H9 (cell line): ENCODE results near the gene CASP10. TPM values are rescaled to one million over a fixed set of nuclear protein-coding genes. Genes with fewer than 3 reads are reported as not detected.

ENCODE experiments used
- DNase-seq: peaks from one replicate; pipeline ENCODE4 v3.0.0-alpha.2; 2017
- H2AFZ ChIP-seq: one replicate; pipeline ENCODE4 v1.6.1; 2013; ENCODE audit warnings: mild to moderate bottlenecking, low read length, control low read depth, moderate library complexity
- H2AK5ac ChIP-seq: 2 replicates; pipeline ENCODE4 v1.6.1; 2013; ENCODE audit warnings: low read length, control low read depth, mixed read lengths; ENCODE audit not compliant: insufficient read length
- H2BK120ac ChIP-seq: one replicate; pipeline ENCODE4 v1.6.1; 2013; ENCODE audit warnings: low read depth, mild to moderate bottlenecking, low read length, control low read depth, inconsistent platforms; ENCODE audit not compliant: poor library complexity, severe bottlenecking
- H2BK12ac ChIP-seq: 2 replicates; pipeline ENCODE4 v1.6.1; 2013; ENCODE audit warnings: low read length, control low read depth, mixed read lengths, low read depth; ENCODE audit not compliant: insufficient read length
- H2BK15ac ChIP-seq: 2 replicates; pipeline ENCODE4 v1.6.1; 2013; ENCODE audit warnings: low read depth, low read length, control low read depth
- H2BK20ac ChIP-seq: one replicate; pipeline ENCODE4 v1.6.1; 2013; ENCODE audit warnings: low read depth, mild to moderate bottlenecking, low read length, control low read depth, inconsistent platforms; ENCODE audit not compliant: poor library complexity, severe bottlenecking
- H2BK5ac ChIP-seq: 2 replicates; pipeline ENCODE4 v1.6.1; 2013; ENCODE audit warnings: low read length, control low read depth, mixed read lengths; ENCODE audit not compliant: insufficient read length
- H3K14ac ChIP-seq: 2 replicates; pipeline ENCODE4 v1.6.1; 2013; ENCODE audit warnings: low read length, control low read depth; ENCODE audit not compliant: insufficient read depth
- H3K18ac ChIP-seq: 2 replicates; pipeline ENCODE4 v1.6.1; 2013; ENCODE audit warnings: low read depth, mild to moderate bottlenecking, mixed read lengths, low read length, control low read depth; ENCODE audit not compliant: insufficient read length
- H3K23ac ChIP-seq: 2 replicates; pipeline ENCODE4 v1.6.1; 2013; ENCODE audit warnings: low read length, control low read depth, mixed read lengths, low read depth; ENCODE audit not compliant: insufficient read length
- H3K23me2 ChIP-seq: 2 replicates; pipeline ENCODE4 v1.6.1; 2013; ENCODE audit warnings: low read depth, mild to moderate bottlenecking, mixed read lengths, low read length, control low read depth; ENCODE audit not compliant: insufficient read length, poor library complexity, severe bottlenecking
- H3K27ac ChIP-seq: 2 replicates; pipeline ENCODE4 v1.5.1; 2013; ENCODE audit warnings: low read length, control low read depth, mixed read lengths, low read depth; ENCODE audit not compliant: insufficient read length
- H3K27me3 ChIP-seq: 2 replicates; pipeline ENCODE4 v1.6.1; 2013; ENCODE audit warnings: low read length, control low read depth, inconsistent platforms; ENCODE audit not compliant: insufficient read depth
- H3K4ac ChIP-seq: 2 replicates; pipeline ENCODE4 v1.6.1; 2013; ENCODE audit warnings: low read depth, mild to moderate bottlenecking, control low read depth, inconsistent platforms, low read length, moderate library complexity
- H3K4me1 ChIP-seq: 2 replicates; pipeline ENCODE4 v1.6.1; 2013; ENCODE audit warnings: low read length, control low read depth, inconsistent platforms; ENCODE audit not compliant: insufficient read depth
- H3K4me2 ChIP-seq: 2 replicates; pipeline ENCODE4 v1.6.1; 2013; ENCODE audit warnings: low read length, control low read depth, mixed read lengths; ENCODE audit not compliant: insufficient read length, insufficient read depth
- H3K56ac ChIP-seq: 2 replicates; pipeline ENCODE4 v1.6.1; 2013; ENCODE audit warnings: low read depth, mild to moderate bottlenecking, mixed read lengths, low read length, control low read depth; ENCODE audit not compliant: insufficient read length
- H3K79me1 ChIP-seq: 2 replicates; pipeline ENCODE4 v1.6.1; 2013; ENCODE audit warnings: low read depth, mild to moderate bottlenecking, moderate library complexity, low read length, control low read depth, inconsistent platforms; ENCODE audit not compliant: insufficient read depth, poor library complexity, severe bottlenecking
- H3K79me2 ChIP-seq: 2 replicates; pipeline ENCODE4 v1.6.1; 2013; ENCODE audit warnings: low read length, control low read depth, inconsistent platforms; ENCODE audit not compliant: insufficient read depth
- H3K9ac ChIP-seq: 2 replicates; pipeline ENCODE4 v1.6.1; 2013; ENCODE audit warnings: low read length, control low read depth, mixed read lengths; ENCODE audit not compliant: insufficient read length; ENCODE audit errors: extremely low read depth
- H3K9me3 ChIP-seq: one replicate; pipeline ENCODE4 v1.6.1; 2013; ENCODE audit warnings: low read depth, low read length, inconsistent platforms; ENCODE audit not compliant: control insufficient read depth
- H3T11ph ChIP-seq: one replicate; pipeline ENCODE4 v1.6.1; 2013; ENCODE audit warnings: mild to moderate bottlenecking, low read length, control low read depth, inconsistent platforms
- H4K20me1 ChIP-seq: one replicate; pipeline ENCODE4 v1.6.1; 2013; ENCODE audit not compliant: control insufficient read depth, insufficient read length, insufficient read depth
- H4K5ac ChIP-seq: 2 replicates; pipeline ENCODE4 v1.6.1; 2013; ENCODE audit warnings: low read depth, mild to moderate bottlenecking, mixed read lengths, low read length, control low read depth; ENCODE audit not compliant: insufficient read length
- H4K8ac ChIP-seq: replicated peaks from 2 replicates; pipeline ENCODE4 v1.6.1; 2013; ENCODE audit warnings: low read length, control low read depth, mixed read lengths, low read depth; ENCODE audit not compliant: insufficient read length
- H4K91ac ChIP-seq: 2 replicates; pipeline ENCODE4 v1.6.1; 2013; ENCODE audit warnings: low read depth, mild to moderate bottlenecking, moderate library complexity, mixed read lengths, low read length, control low read depth; ENCODE audit not compliant: insufficient read length
- H3K27ac Mint-ChIP-seq, 3 experiments: 2 replicates in 2 of 3; 3 replicates in 1 of 3; pipeline ENCODE4 v1.8.0; 2020 to 2021; ENCODE audit warnings: mixed read lengths in 3 of 3, mild to moderate bottlenecking in 1 of 3, moderate library complexity in 1 of 3
- H3K27me3 Mint-ChIP-seq: 2 replicates; pipeline ENCODE4 v1.8.0; 2021; ENCODE audit warnings: low read depth, mild to moderate bottlenecking, moderate library complexity, mixed read lengths
- H3K36me3 Mint-ChIP-seq, 3 experiments: 2 replicates in 2 of 3; 3 replicates in 1 of 3; pipeline ENCODE4 v1.8.0; 2020 to 2021; ENCODE audit warnings: low read depth in 3 of 3, mixed read lengths in 3 of 3; ENCODE audit not compliant: insufficient read depth in 1 of 3
- H3K4me1 Mint-ChIP-seq, 2 experiments: 2 replicates each; pipeline ENCODE4 v1.8.0; 2020; ENCODE audit warnings: mixed read lengths in 2 of 2
- H3K4me3 Mint-ChIP-seq, 2 experiments: 2 replicates in 1 of 2; 3 replicates in 1 of 2; pipeline ENCODE4 v1.8.0; 2020 to 2021; ENCODE audit warnings: mild to moderate bottlenecking in 2 of 2, mixed read lengths in 2 of 2, moderate library complexity in 1 of 2
- H3K9me3 Mint-ChIP-seq, 2 experiments: 2 replicates in 1 of 2; 3 replicates in 1 of 2; pipeline ENCODE4 v1.8.0; 2020; ENCODE audit warnings: mild to moderate bottlenecking in 2 of 2, mixed read lengths in 2 of 2, moderate library complexity in 1 of 2
- WGBS: extraction: QIAGEN DNeasy Blood & Tissue Kit; methylation state at CpG from one replicate; pipeline ENCODE4 v1.1.7; 2013; ENCODE audit warnings: missing lambda C conversion rate, low lambda C conversion rate, mixed read lengths; ENCODE audit not compliant: insufficient read length; ENCODE audit errors: extremely low coverage; 5-methylcytosine and 5-hydroxymethylcytosine counted together
- total RNA-seq: library from RNA; stranded (reverse); gene quantifications from 2 replicates; pipeline ENCODE4 v1.2.1, GENCODE V29; 2021
- TF ChIP-seq, protein P1 (sequence below): fragments of 200-600 bp; sonication (generic); conservative IDR thresholded peaks from 3 replicates; pipeline ENCODE4 v1.8.0; 2021; ENCODE audit warnings: antibody characterized with exemption, mild to moderate bottlenecking

The CASP10 gene
- total RNA-seq, 1 experiment from 2014 or later: 2.7 TPM

DNA sequence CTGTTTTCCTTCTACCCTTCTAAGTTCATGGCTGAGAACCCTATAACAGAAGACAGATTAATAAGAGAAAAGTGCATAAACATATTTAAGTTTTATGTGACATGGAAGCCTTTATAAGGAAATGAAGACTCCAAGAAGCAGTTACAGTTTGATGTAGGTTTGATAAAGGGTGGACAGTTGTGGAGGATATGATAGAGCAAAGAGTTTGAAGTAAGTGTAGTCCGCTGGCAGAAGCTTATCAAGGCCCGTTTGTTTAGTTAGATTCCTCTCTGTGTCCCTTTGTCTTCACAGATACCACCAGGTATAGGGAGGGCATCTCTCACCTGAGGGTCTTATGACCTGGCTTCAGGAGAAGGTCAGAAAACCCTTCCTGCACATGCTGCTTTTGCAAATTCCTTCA lies 66.9 kb downstream of the CASP10 start:
- no peak overlapping the region for H2BK12ac ChIP-seq
- no peak overlapping the region for H3K27ac ChIP-seq
- H3K4me3 Mint-ChIP-seq: no peak overlapping the region
- no peak overlapping the region for H4K91ac ChIP-seq
- H3K23me2 ChIP-seq: no peaks in the 10 kb centered on the region
- H3K27ac Mint-ChIP-seq: no peak overlapping the region
- no peaks in the 10 kb centered on the region for H3K27me3 Mint-ChIP-seq
- H3K9ac ChIP-seq: no peak overlapping the region
- no peak for DNase-seq
- no peak overlapping the region for H3K14ac ChIP-seq
- H3K79me2 ChIP-seq: no peaks in the 10 kb centered on the region
- no peaks in the 10 kb centered on the region for H4K20me1 ChIP-seq
- H3K23ac ChIP-seq: no peak overlapping the region
- H3K4me1 Mint-ChIP-seq: peaks cover 8 to 9% of the 10 kb centered on the region in 2 experiments
- H3K79me1 ChIP-seq: no peaks in the 10 kb centered on the region
- H3T11ph ChIP-seq: no peak overlapping the region
- no peak overlapping the region for H2AK5ac ChIP-seq
- H3K36me3 Mint-ChIP-seq: peaks cover 0 to 2% (median 0%) of the 10 kb centered on the region in 3 experiments; a peak in 2 of 7 replicates
- no peak overlapping the region for H3K18ac ChIP-seq
- H3K4me2 ChIP-seq: no peak overlapping the region
- no peak overlapping the region for H2BK20ac ChIP-seq
- H3K4ac ChIP-seq: no peak overlapping the region
- H2BK5ac ChIP-seq: no peak overlapping the region
- H2BK15ac ChIP-seq: no peak overlapping the region
- TF ChIP-seq, protein P1, sequence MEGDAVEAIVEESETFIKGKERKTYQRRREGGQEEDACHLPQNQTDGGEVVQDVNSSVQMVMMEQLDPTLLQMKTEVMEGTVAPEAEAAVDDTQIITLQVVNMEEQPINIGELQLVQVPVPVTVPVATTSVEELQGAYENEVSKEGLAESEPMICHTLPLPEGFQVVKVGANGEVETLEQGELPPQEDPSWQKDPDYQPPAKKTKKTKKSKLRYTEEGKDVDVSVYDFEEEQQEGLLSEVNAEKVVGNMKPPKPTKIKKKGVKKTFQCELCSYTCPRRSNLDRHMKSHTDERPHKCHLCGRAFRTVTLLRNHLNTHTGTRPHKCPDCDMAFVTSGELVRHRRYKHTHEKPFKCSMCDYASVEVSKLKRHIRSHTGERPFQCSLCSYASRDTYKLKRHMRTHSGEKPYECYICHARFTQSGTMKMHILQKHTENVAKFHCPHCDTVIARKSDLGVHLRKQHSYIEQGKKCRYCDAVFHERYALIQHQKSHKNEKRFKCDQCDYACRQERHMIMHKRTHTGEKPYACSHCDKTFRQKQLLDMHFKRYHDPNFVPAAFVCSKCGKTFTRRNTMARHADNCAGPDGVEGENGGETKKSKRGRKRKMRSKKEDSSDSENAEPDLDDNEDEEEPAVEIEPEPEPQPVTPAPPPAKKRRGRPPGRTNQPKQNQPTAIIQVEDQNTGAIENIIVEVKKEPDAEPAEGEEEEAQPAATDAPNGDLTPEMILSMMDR: no peak
- H3K27me3 ChIP-seq: no peaks in the 10 kb centered on the region
- H2AFZ ChIP-seq: no peak overlapping the region
- no peaks in the 10 kb centered on the region for H3K9me3 ChIP-seq
- no CpG with 5 or more reads among the region's 2 CpGs for WGBS
- H4K5ac ChIP-seq: no peak overlapping the region
- no peak overlapping the region for H4K8ac ChIP-seq
- H3K56ac ChIP-seq: no peak overlapping the region
- peaks cover 2 to 3% of the 10 kb centered on the region in 2 experiments; a peak in 2 of 5 replicates for H3K9me3 Mint-ChIP-seq
- H2BK120ac ChIP-seq: no peak overlapping the region
- peaks cover 5% of the 10 kb centered on the region for H3K4me1 ChIP-seq
